Skin epidermis (tissue), 12 donors: ENCODE results near the gene LYPD6.

ENCODE experiments used
- H3K27ac ChIP-seq, 21 experiments: fragments of 200-600 bp; sonication (generic) in 11 of 21; one replicate each; pipeline ENCODE4 v1.5.0; 2020; ENCODE audit warnings: mild to moderate bottlenecking in 3 of 21, inconsistent platforms in 2 of 21, moderate library complexity in 2 of 21
- H3K4me3 ChIP-seq, 7 experiments: fragments of 200-600 bp; sonication (generic) in 2 of 7; one replicate each; pipeline ENCODE4 v1.5.0; 2020; ENCODE audit warnings: inconsistent platforms in 2 of 7, mild to moderate bottlenecking in 2 of 7, moderate library complexity in 1 of 7

Gene LYPD6

GRCh38 chr2:149344105-149344504, 13.7 kb downstream of the LYPD6 start:
- Histone ChIP-seq H3K27ac (no peak overlapping the region), H3K4me3 (no peak overlapping the region)

GRCh38 chr2:149346272-149346671, 15.9 kb downstream of the LYPD6 start:
- Histone ChIP-seq H3K27ac (no peak overlapping the region), H3K4me3 (no peak overlapping the region)

- Histone ChIP-seq H3K27ac (no peak overlapping the region), H3K4me3 (no peak overlapping the region)
These were observed 17.9 kb downstream of the LYPD6 start for GRCh38 chr2:149348291-149348690.

DNA sequence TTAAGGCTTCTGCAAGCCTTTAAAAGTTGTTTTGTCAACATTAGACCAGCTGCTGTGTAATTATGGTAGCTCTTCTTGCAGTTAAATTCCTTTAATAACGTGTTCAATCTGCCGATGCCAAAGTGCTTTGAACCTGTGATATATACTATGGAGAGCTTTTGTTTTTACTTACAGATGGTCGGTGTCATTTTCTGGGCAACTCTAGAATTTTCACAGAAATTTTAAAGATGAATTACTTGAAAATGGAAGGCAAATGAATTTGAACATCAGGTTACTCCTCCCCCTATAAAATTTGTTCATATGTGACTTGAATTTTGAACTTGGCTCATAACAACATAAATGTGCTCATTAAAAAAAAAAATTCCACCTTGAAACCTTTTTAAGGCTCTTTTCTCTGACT, 23.0 kb downstream of the LYPD6 start:
- no peak overlapping the region for H3K27ac ChIP-seq
- no peak overlapping the region for H3K4me3 ChIP-seq

GRCh38 chr2:149355716-149356422, 25.5 kb downstream of the LYPD6 start:
- Histone ChIP-seq H3K4me3 (no peak overlapping the region), H3K27ac (no peak overlapping the region)

- Histone ChIP-seq H3K4me3 (no peak overlapping the region), H3K27ac (no peak overlapping the region)
These were observed 26.7 kb downstream of the LYPD6 start for GRCh38 chr2:149357058-149357457.

GRCh38 chr2:149360106-149360505, 29.7 kb downstream of the LYPD6 start:
- H3K27ac ChIP-seq, result no peak overlapping the region
- no peak overlapping the region for H3K4me3 ChIP-seq

GRCh38 chr2:149363958-149364357, 33.6 kb downstream of the LYPD6 start:
- Histone ChIP-seq H3K4me3 (no peak overlapping the region), H3K27ac (no peak overlapping the region)

DNA sequence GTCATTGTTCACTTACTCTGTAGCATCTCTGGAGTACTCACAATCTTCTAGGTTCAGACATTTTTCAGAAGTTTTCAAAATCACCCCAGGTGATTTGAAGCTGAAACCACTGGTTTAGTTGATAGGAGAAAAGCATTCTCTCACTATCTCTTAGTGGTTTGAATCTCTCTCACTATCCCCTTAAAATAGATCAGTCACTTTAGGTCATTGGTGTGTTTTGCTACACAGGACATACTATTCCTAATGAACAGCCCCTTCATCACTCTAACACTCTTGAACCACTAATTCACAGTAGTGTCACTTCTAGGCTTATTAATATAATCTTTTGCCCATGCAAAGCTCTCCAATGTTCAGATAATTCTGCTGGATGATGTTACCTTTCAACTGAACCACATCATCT, 34.5 kb downstream of the LYPD6 start:
- Histone ChIP-seq H3K27ac (no peak overlapping the region), H3K4me3 (no peak overlapping the region)

DNA sequence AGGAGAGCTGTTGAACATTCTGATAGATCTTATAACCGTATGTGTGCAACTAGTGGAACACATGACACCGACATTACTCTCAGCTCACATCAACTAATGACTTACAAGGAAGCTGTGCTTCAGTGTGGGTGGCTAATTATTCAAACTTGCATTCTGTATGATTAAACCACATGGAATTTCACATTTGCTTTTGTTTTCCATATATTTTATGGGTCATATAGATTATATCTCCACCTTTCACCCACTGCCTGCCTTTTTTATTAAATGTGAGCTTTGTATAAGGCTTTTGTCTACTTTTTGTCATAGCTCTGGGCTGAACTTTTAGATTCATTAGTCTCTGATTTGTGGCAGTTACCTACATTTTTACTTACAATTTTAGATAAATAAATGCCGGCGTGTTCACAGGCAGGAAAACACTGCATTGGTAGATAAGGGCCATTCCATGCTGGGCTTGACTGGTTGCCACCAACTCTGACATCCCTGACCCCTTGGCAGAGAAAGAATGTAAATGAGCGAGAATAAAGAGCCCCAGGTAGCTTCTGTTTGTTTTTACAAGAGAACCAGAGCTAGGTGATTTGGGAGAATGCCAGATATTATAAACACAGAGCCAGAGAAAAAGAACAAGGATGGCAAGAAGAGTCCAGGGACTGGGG, 35.7 kb downstream of the LYPD6 start:
- Histone ChIP-seq H3K27ac (no peak overlapping the region), H3K4me3 (no peak overlapping the region)

DNA sequence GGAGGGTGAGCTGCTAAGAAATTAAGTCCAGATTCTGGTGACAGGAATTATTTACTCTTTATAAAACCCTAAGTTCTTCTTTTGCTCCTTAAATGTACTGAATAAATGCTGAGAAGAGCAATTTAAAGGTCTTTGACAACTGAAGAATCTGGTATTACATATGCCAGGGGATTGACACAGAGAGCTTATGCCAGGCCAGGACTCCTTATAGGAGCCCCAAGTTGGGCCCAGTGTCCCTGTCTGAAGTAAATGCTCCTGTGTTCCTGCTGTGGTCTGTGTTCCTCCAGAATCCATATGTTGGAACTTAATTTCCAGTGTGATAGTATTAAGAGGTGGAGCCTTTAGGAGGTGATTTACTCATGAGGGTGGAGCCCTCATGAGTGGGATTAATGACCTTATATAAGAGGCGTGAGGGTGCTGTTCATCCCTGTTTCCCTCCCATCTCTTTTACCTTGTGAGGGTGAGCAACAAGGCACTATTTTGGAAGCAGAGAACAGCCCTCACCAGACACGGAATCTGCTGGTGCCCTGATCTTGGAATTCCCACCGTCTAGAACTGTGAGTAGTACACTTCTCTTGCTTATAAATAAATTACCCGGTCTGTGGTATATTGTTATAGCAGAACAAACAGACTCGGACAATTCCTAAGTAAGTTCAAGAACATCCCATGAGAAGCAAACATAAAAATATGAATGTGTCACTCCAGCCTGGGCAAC, 39.8 kb downstream of the LYPD6 start:
- H3K4me3 ChIP-seq, result no peak overlapping the region

DNA sequence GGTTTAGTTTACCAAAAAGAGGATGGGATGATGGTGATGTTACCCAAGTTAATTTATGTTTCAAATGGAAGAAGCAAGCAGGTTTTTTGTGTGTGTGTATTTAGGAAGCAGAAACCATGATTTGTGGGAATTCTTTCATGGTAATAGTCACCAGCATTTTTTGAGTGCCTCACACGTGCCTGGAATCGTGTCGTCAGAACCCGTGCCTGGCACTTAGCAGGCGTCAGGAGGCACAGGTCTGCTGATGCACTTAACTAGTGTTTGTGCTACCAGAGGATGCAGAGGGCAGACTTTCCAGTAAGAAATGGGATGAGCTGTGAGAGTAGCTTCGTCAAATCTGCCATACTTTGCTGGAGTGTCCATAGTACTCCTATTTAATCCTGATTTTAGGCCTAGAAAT, 41.1 kb downstream of the LYPD6 start:
- no peak overlapping the region for H3K4me3 ChIP-seq

More for the DNA sequence above, 39.8 kb downstream of the LYPD6 start:
- H3K27ac ChIP-seq, result no peak overlapping the region

GRCh38 chr2:149375801-149376361, 45.5 kb downstream of the LYPD6 start:
- Histone ChIP-seq H3K4me3 (no peak overlapping the region), H3K27ac (peak overlapping the region in 1 of 21 experiments; percentile 14)

More for the DNA sequence above, 41.1 kb downstream of the LYPD6 start:
- H3K27ac ChIP-seq, result no peak overlapping the region

- Histone ChIP-seq H3K27ac (no peak overlapping the region), H3K4me3 (no peak overlapping the region)
These were observed 49.8 kb downstream of the LYPD6 start for GRCh38 chr2:149380205-149380604.

GRCh38 chr2:149383340-149383739, 53.0 kb downstream of the LYPD6 start:
- peak overlapping the region in 2 of 21 experiments; percentile 2 to 18 for H3K27ac ChIP-seq
- no peak overlapping the region for H3K4me3 ChIP-seq

DNA sequence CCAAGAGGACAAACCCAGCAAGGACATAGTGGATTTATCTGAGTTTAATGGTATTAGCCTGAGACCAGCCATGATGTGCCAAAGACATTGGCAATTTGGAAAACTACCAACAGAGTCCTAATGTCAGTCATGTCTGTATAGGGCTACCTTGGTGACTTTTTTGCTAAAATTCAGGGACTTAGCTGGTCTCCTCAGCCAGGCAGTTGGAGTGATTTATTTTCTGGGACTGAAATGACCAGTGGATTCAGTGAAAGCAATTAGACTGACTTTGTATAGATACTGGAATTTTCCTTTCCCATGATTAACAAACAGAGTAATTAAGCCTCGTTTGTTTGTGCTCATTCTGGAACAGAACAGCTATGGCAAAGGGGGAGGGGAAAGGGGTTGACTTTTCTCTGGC, 55.0 kb downstream of the LYPD6 start:
- Histone ChIP-seq H3K27ac (no peak overlapping the region), H3K4me3 (no peak overlapping the region)

DNA sequence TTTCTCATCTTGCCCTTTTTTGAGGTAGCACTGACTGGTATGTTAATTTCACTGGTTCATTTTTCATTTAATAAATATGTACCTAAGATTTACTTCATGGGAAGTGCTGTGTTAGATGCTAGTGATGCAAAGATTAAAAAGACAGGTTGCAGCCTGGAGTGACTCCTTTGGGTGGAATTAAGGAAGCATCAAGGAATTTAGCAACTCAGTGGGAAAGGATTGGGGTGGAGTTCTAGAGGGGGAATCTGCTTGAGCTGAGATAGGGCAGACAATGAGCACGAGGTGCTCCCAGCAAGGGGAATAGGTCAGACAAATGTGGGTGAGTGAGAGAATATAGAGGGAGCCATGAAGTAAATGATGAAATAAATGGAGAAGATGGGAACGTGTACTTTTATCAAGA, 57.0 kb downstream of the LYPD6 start:
- Histone ChIP-seq H3K27ac (no peak overlapping the region), H3K4me3 (no peak overlapping the region)

- Histone ChIP-seq H3K27ac (no peak overlapping the region), H3K4me3 (no peak overlapping the region)
These were observed 57.9 kb downstream of the LYPD6 start for GRCh38 chr2:149388120-149388816.

- Histone ChIP-seq H3K4me3 (no peak overlapping the region), H3K27ac (no peak overlapping the region)
These were observed 59.2 kb downstream of the LYPD6 start for GRCh38 chr2:149389506-149390167.

GRCh38 chr2:149393614-149394013, 63.2 kb downstream of the LYPD6 start:
- no peak overlapping the region for H3K4me3 ChIP-seq
- no peak overlapping the region for H3K27ac ChIP-seq
